H1 (cell line): Measurements from ENCODE around the gene TCEA2. TPM values are rescaled to one million over a fixed set of nuclear protein-coding genes. Genes with fewer than 3 reads are reported as not detected.

Source experiments
- CTCF ChIA-PET: fragments of 300-600 bp; sonication (Branson Sonifier 250); formaldehyde crosslinking; loops from one replicate; lab custom pipeline; 2021; ENCODE audit not compliant: partially characterized antibody; lab: Charles Lee
- POLR2A ChIA-PET: fragments of 300-600 bp; sonication (Branson Sonifier 250); formaldehyde crosslinking; loops from one replicate; lab custom pipeline; 2021; ENCODE audit warnings: inconsistent platforms; ENCODE audit not compliant: partially characterized antibody; lab: Charles Lee
- DNase-seq, 2 experiments: peaks; one replicate each; pipeline versions ENCODE4 v3.0.0 to v3.0.0-alpha.2; 2010 to 2022; ENCODE audit warnings: low spot score in 2 of 2, low read depth in 1 of 2, mixed read lengths in 1 of 2
- FAIRE-seq: peaks from 2 replicates; lab custom pipeline; 2011; peaks lifted over from hg19 to GRCh38; lab: Jason Lieb, UNC
- H2AFZ ChIP-seq: 2 replicates; pipeline ENCODE4 v1.8.1; 2012; ENCODE audit warnings: low read length, inconsistent platforms
- H2AK5ac ChIP-seq: 2 replicates; pipeline ENCODE4 v1.6.1; 2013; ENCODE audit warnings: low read depth, low read length
- H2BK120ac ChIP-seq: replicated peaks from 2 replicates; pipeline ENCODE3; 2013; ENCODE audit warnings: low read depth, low read length, inconsistent platforms
- H2BK12ac ChIP-seq: 2 replicates; pipeline ENCODE4 v1.6.1; 2013; ENCODE audit warnings: low read depth, low read length
- H2BK15ac ChIP-seq: 2 replicates; pipeline ENCODE4 v1.6.1; 2013; ENCODE audit warnings: low read length
- H2BK20ac ChIP-seq: 2 replicates; pipeline ENCODE4 v1.6.1; 2013; ENCODE audit warnings: low read length
- H2BK5ac ChIP-seq: 2 replicates; pipeline ENCODE4 v1.6.1; 2013; ENCODE audit warnings: low read depth, low read length
- H3K14ac ChIP-seq: 2 replicates; pipeline ENCODE4 v1.6.1; 2013; ENCODE audit warnings: inconsistent platforms; ENCODE audit not compliant: insufficient read length
- H3K18ac ChIP-seq: 2 replicates; pipeline ENCODE4 v1.6.1; 2013; ENCODE audit warnings: low read length; ENCODE audit errors: extremely low read depth
- H3K23ac ChIP-seq: 2 replicates; pipeline ENCODE4 v1.6.1; 2013; ENCODE audit warnings: inconsistent platforms; ENCODE audit not compliant: insufficient read length
- H3K23me2 ChIP-seq: 2 replicates; pipeline ENCODE4 v1.6.1; 2013; ENCODE audit warnings: low read depth, low read length
- H3K27ac ChIP-seq: 2 replicates; pipeline ENCODE4 v1.6.1; 2011; ENCODE audit warnings: low read depth, low read length, inconsistent platforms
- H3K27me3 ChIP-seq, 4 experiments: replicated peaks in 1 of 4; 1 replicate in 1 of 4; 2 replicates in 3 of 4; pipeline versions ENCODE4 v1.6.1 to v1.8.1; 2011 to 2013; ENCODE audit warnings: low read length in 3 of 4, mild to moderate bottlenecking in 3 of 4, inconsistent platforms in 2 of 4, mixed read lengths in 2 of 4, moderate library complexity in 1 of 4; ENCODE audit not compliant: control insufficient read depth in 3 of 4, insufficient read depth in 3 of 4; ENCODE audit errors: extremely low read depth in 1 of 4
- H3K36me3 ChIP-seq, 4 experiments: 2 replicates each; pipeline versions ENCODE4 v1.6.1 to v1.8.1; 2011 to 2013; ENCODE audit warnings: mild to moderate bottlenecking in 4 of 4, low read length in 3 of 4, moderate library complexity in 2 of 4, control low read depth in 1 of 4, inconsistent platforms in 1 of 4; ENCODE audit not compliant: insufficient read depth in 4 of 4, control insufficient read depth in 2 of 4
- H3K4ac ChIP-seq: replicated peaks from 2 replicates; pipeline ENCODE3; 2013; ENCODE audit warnings: low read length, low read depth, mixed read lengths, inconsistent platforms; ENCODE audit not compliant: insufficient read length
- H3K4me1 ChIP-seq, 4 experiments: replicated peaks in 1 of 4; 1 replicate in 1 of 4; 2 replicates in 3 of 4; pipeline versions ENCODE4 v1.6.1 to v1.8.1; 2011 to 2013; ENCODE audit warnings: low read length in 3 of 4, inconsistent platforms in 2 of 4, mixed read lengths in 1 of 4; ENCODE audit not compliant: insufficient read depth in 4 of 4, control insufficient read depth in 3 of 4
- H3K4me2 ChIP-seq, 2 experiments: 2 replicates each; pipeline versions ENCODE4 v1.6.1 to v1.8.1; 2011 to 2013; ENCODE audit warnings: low read depth in 2 of 2, low read length in 2 of 2, control low read depth in 1 of 2, inconsistent platforms in 1 of 2, mild to moderate bottlenecking in 1 of 2; ENCODE audit not compliant: insufficient read depth in 1 of 2
- H3K4me3 ChIP-seq, 4 experiments: fragments of 200-600, 300-600 bp in 1 of 4; sonication (generic), shearing (Covaris generic), sonication (Bioruptor Twin) in 1 of 4; 2 replicates each; pipeline versions ENCODE4 v1.5.1 to v1.8.1; 2011 to 2016; ENCODE audit warnings: low read length in 4 of 4, low read depth in 3 of 4, control low read depth in 2 of 4, inconsistent platforms in 2 of 4, mild to moderate bottlenecking in 2 of 4, mixed read lengths in 1 of 4, moderate library complexity in 1 of 4; ENCODE audit not compliant: insufficient read depth in 2 of 4; ENCODE audit errors: extremely low read depth in 1 of 4
- H3K56ac ChIP-seq: replicated peaks from 2 replicates; pipeline ENCODE3; 2013; ENCODE audit warnings: low read depth, mild to moderate bottlenecking, mixed read lengths, low read length, inconsistent platforms; ENCODE audit not compliant: insufficient read length
- H3K79me1 ChIP-seq: 2 replicates; pipeline ENCODE4 v1.6.1; 2013; ENCODE audit warnings: low read depth, low read length, control low read depth
- H3K79me2 ChIP-seq, 2 experiments: 2 replicates each; pipeline versions ENCODE4 v1.6.1 to v1.8.1; 2012 to 2013; ENCODE audit warnings: low read length in 2 of 2, mild to moderate bottlenecking in 2 of 2, inconsistent platforms in 1 of 2; ENCODE audit not compliant: insufficient read depth in 2 of 2, control insufficient read depth in 1 of 2
- H3K9ac ChIP-seq, 4 experiments: replicated peaks in 1 of 4; 1 replicate in 1 of 4; 2 replicates in 3 of 4; pipeline versions ENCODE4 v1.6.1 to v1.8.1; 2011 to 2013; ENCODE audit warnings: low read depth in 3 of 4, low read length in 3 of 4, control low read depth in 2 of 4, mild to moderate bottlenecking in 2 of 4, moderate library complexity in 2 of 4, inconsistent platforms in 1 of 4; ENCODE audit errors: extremely low read depth in 1 of 4
- H3K9me3 ChIP-seq, 2 experiments: 2 replicates each; pipeline versions ENCODE4 v1.6.1 to v1.8.1; 2012 to 2013; ENCODE audit warnings: mild to moderate bottlenecking in 2 of 2, moderate library complexity in 2 of 2, control low read depth in 1 of 2, inconsistent platforms in 1 of 2, low read depth in 1 of 2, low read length in 1 of 2, mixed read lengths in 1 of 2; ENCODE audit not compliant: insufficient read depth in 2 of 2
- H4K20me1 ChIP-seq, 2 experiments: replicated peaks in 1 of 2; 2 replicates each; pipeline versions ENCODE3 to v1.8.1; 2011 to 2013; ENCODE audit warnings: inconsistent platforms in 2 of 2, low read length in 2 of 2, mild to moderate bottlenecking in 1 of 2; ENCODE audit not compliant: insufficient read depth in 2 of 2, control insufficient read depth in 1 of 2
- H4K5ac ChIP-seq: 2 replicates; pipeline ENCODE4 v1.6.1; 2013; ENCODE audit warnings: low read length, low read depth, mixed read lengths, inconsistent platforms; ENCODE audit not compliant: insufficient read length
- H4K8ac ChIP-seq: 2 replicates; pipeline ENCODE4 v1.8.0; 2013; ENCODE audit warnings: mild to moderate bottlenecking, moderate library complexity, low read length, inconsistent platforms; ENCODE audit not compliant: insufficient read depth; ENCODE audit errors: extremely low read depth
- H4K91ac ChIP-seq: replicated peaks from 2 replicates; pipeline ENCODE3; 2013; ENCODE audit warnings: low read length, mixed read lengths, inconsistent platforms; ENCODE audit not compliant: insufficient read length
- BCL11A ChIP-seq, 2 experiments: IDR thresholded peaks; one replicate each; pipeline ENCODE4 v1.6.1; 2011; ENCODE audit warnings: low read depth in 2 of 2, low read length in 2 of 2, mild to moderate bottlenecking in 2 of 2
- E2F6 ChIP-seq: IDR thresholded peaks from 2 replicates; pipeline ENCODE4 v1.6.1; 2012; ENCODE audit warnings: inconsistent platforms
- GTF2F1 ChIP-seq: IDR thresholded peaks from 2 replicates; pipeline ENCODE4 v1.6.1; 2012; ENCODE audit warnings: low read depth, low read length, improper control_type of control experiment, borderline replicate concordance
- HDAC2 ChIP-seq, 2 experiments: fragments of 300-600 bp in 1 of 2; sonication (generic) in 1 of 2; IDR thresholded peaks; 2 replicates each; pipeline ENCODE4 v1.6.1; 2011 to 2012; ENCODE audit warnings: low read depth in 2 of 2, low read length in 2 of 2, mild to moderate bottlenecking in 2 of 2, moderate library complexity in 2 of 2, borderline replicate concordance in 1 of 2, inconsistent platforms in 1 of 2
- KDM1A ChIP-seq: fragments of 200-600, 300-600 bp; sonication (generic); IDR thresholded peaks from 2 replicates; pipeline ENCODE4 v1.7.1; 2016; ENCODE audit warnings: mild to moderate bottlenecking, low read length, borderline replicate concordance
- MAFK ChIP-seq: IDR thresholded peaks from 2 replicates; pipeline ENCODE4 v1.6.1; 2012; ENCODE audit warnings: low read depth, mild to moderate bottlenecking, improper control_type of control experiment, low read length
- NANOG ChIP-seq: IDR thresholded peaks from 2 replicates; pipeline ENCODE4 v1.6.1; 2011; ENCODE audit warnings: low read length, low read depth, mild to moderate bottlenecking, inconsistent platforms; ENCODE audit not compliant: insufficient read depth, poor library complexity, severe bottlenecking
- PHF8 ChIP-seq: fragments of 200-600 bp; sonication (generic); conservative IDR thresholded peaks from 2 replicates; pipeline ENCODE4 v1.7.1; 2012; ENCODE audit warnings: low read depth, mild to moderate bottlenecking, inconsistent platforms, low read length, moderate library complexity
- POLR2AphosphoS5 ChIP-seq: IDR thresholded peaks from 2 replicates; pipeline ENCODE4 v1.6.1; 2011; ENCODE audit warnings: low read depth, low read length
- SIX5 ChIP-seq: IDR thresholded peaks from 2 replicates; pipeline ENCODE4 v1.6.1; 2011; ENCODE audit warnings: mild to moderate bottlenecking, low read depth, low read length
- SRF ChIP-seq: IDR thresholded peaks from 2 replicates; pipeline ENCODE4 v1.6.1; 2011; ENCODE audit warnings: mild to moderate bottlenecking, low read depth, low read length, moderate library complexity
- WGBS, 2 experiments: shearing (Covaris generic) in 1 of 2; methylation state at CpG; one replicate each; pipeline versions ENCODE4 v1.1.6 to v1.1.7; 2013 to 2015; ENCODE audit warnings: low lambda C conversion rate in 2 of 2, mixed read lengths in 2 of 2, inconsistent platforms in 1 of 2, low coverage in 1 of 2, missing lambda C conversion rate in 1 of 2; ENCODE audit not compliant: insufficient replicate concordance in 2 of 2, insufficient coverage in 1 of 2, insufficient read length in 1 of 2; ENCODE audit errors: extremely low coverage in 1 of 2, missing lambda C conversion rate in 1 of 2; 5-methylcytosine and 5-hydroxymethylcytosine counted together
- polyA plus RNA-seq, 7 experiments: library from polyadenylated mRNA; depleted of rRNA in 3 of 7; stranded (reverse) in 5 of 7; unstranded in 2 of 7; fragments of >200 nt in 5 of 7; fragments of 200-250 nt in 2 of 7; gene quantifications; 1 replicate in 5 of 7; 2 replicates in 1 of 7; 4 replicates in 1 of 7; pipeline versions ENCODE4 v1.2.1 to v1.2.3, GENCODE V29; 2011 to 2013; ENCODE audit warnings: missing spikeins in 2 of 7, mixed read lengths in 2 of 7
- total RNA-seq: library from RNA; stranded (reverse); fragmentation: NEBNext Ultra II Directional; extraction: Animal tissue kit (Norgen Biotek cat#: 25700); gene quantifications from 2 replicates; pipeline ENCODE4 v1.2.1, GENCODE V29; 2021

The TCEA2 gene
- total and polyA plus RNA-seq, 2 of the 8 experiments (the other 6 are each of a cell fraction or from before 2014, with no cell fraction given), result 41.4 to 42.3 TPM

GRCh38 chr20:64099880-64100565 lies 37.0 kb downstream of the TCEA2 start:
- Histone ChIP-seq H3K27ac (no peak overlapping the region), H4K8ac (peak overlapping the region; percentile 74; the same call in 1 of the 2 replicates), H3K9ac (no peak overlapping the region), H2AFZ (no peak overlapping the region), H2BK5ac (no peak overlapping the region), H3K36me3 (no peaks in the 10 kb centered on the region), H4K5ac (no peak overlapping the region), H3K9me3 (no peaks in the 10 kb centered on the region), H3K27me3 (peaks cover 2 to 26% (median 21%) of the 10 kb centered on the region in 4 experiments), H3K4me3 (no peak overlapping the region), H2AK5ac (no peak overlapping the region), H3K4me2 (no peak overlapping the region), H3K14ac (no peak overlapping the region), H2BK20ac (no peak overlapping the region), H3K4me1 (peaks cover 0 to 8% (median 3%) of the 10 kb centered on the region in 4 experiments; a peak in 3 of 7 replicates), H2BK120ac (no peak overlapping the region), H3K23ac (no peak overlapping the region), H2BK15ac (no peak overlapping the region), H4K91ac (no peak overlapping the region), H3K23me2 (peaks cover 7% of the 10 kb centered on the region; the same call in 1 of the 2 replicates), H3K18ac (no peak overlapping the region), H3K56ac (no peak overlapping the region), H2BK12ac (no peak overlapping the region), H3K79me1 (no peaks in the 10 kb centered on the region; the same call in 1 of the 2 replicates), H3K79me2 (no peaks in the 10 kb centered on the region), H3K4ac (no peak overlapping the region), H4K20me1 (peaks cover 0 to 4% of the 10 kb centered on the region in 2 experiments)
- 85% methylated on average over 13 of the region's 14 CpGs; no CpG with 5 or more reads in 1 of the 2 experiments for WGBS, 2 experiments
- POLR2A ChIA-PET, result interaction anchor here (1.1 kb wide), 1 partner anchor 16 kb away, joined by 5 read pairs; the partner anchor contains the start of gene LKAAEAR1
- DNase-seq, result peak in 1 of 2 experiments; percentile 38
- FAIRE-seq, result no peak
- CTCF ChIA-PET, result interaction anchor here (0.8 to 5.0 kb wide), 9 partner anchors 8 to 31 kb away, joined by 3 to 41 read pairs (median 4); partner anchors contain the start of gene LKAAEAR1
- TF ChIP-seq GTF2F1 (no peak), KDM1A (no peak), SRF (no peak), MAFK (no peak), PHF8 (no peak), E2F6 (no peak), SIX5 (no peak), HDAC2 (IDR thresholded peaks at IDR 0.05; ENCODE audit: borderline replicate concordance in 1 of 2, low read depth in 2 of 2, low read length in 2 of 2) (no peak), NANOG (no peak), POLR2AphosphoS5 (no peak), BCL11A (IDR thresholded peaks at IDR 0.05; ENCODE audit: low read depth in 2 of 2, low read length in 2 of 2) (no peak)
